Measurements from ENCODE around the gene SEMA4G. TPM values are rescaled to one million over a fixed set of nuclear protein-coding genes. Genes with fewer than 3 reads are reported as not detected.

SEMA4G gene
- total RNA-seq, 4 donors from 2014 or later: 15.3 to 31.9 (median 23.6) TPM

- TF ChIP-seq CTCF (IDR thresholded peaks at IDR 0.05) (no peak), POLR2A (IDR thresholded peaks at IDR 0.05) (no peak)
- no peak for DNase-seq (ENCODE audit: low spot score in 2 of 2)
- H3K4me3 ChIP-seq (ENCODE audit: low read depth, poor library complexity, severe bottlenecking): peak overlapping the region; percentile 62
- 4 to 18% methylated on average over 18 of the region's 19 CpGs for WGBS, 2 donors
- intact Hi-C loops (cut with DNase I; ENCODE audit: low total_unique reads): no loop called here
These were observed 31.0 kb downstream of the SEMA4G start for GRCh38 chr10:101000127-101000914.

DNA sequence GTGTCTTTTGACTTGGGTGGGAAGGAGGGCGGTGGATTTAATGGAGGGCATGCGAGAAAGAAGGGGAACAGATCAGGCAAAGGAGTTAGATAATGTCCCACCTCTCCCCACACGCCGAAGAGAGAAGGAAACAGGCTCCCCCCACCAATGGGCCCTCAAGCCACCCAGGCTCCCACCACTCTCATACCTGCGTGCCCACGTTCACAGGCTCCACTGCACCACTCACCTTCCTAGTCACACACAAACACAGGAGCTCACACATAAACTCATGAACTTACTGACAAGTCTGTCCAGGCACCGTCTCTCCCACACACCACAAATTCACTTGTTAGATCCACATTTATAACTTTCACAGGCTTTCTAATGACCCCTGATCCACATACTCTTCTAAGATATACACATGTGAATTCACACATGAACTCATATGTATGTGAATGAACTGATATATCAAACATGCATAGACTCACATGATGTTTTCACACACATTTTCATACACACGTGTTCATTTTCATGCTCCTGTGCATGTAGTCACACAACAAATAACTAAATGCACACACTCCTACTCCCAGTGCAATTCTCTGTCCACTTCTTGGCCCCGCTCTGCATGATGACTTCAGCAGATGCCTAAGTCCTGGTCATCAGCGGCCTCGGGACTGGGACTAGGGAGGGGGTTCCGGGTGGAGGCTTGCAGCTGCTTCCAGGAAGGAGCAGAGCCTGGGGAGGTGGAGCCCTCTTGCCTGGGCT is 31.8 kb downstream of the SEMA4G start:
- DNase-seq (ENCODE audit: low spot score in 2 of 2): peak; percentile 87 to 97
- intact Hi-C loops (cut with DNase I; ENCODE audit: low total_unique reads): no loop called here
- no peak for TF ChIP-seq CTCF (IDR thresholded peaks at IDR 0.05)
- no peak for TF ChIP-seq POLR2A (IDR thresholded peaks at IDR 0.05)
- 28 to 32% methylated on average over 9 to 12 of the region's 12 CpGs for WGBS, 2 donors
- H3K4me3 ChIP-seq (ENCODE audit: low read depth, poor library complexity, severe bottlenecking): no peak overlapping the region

DNA sequence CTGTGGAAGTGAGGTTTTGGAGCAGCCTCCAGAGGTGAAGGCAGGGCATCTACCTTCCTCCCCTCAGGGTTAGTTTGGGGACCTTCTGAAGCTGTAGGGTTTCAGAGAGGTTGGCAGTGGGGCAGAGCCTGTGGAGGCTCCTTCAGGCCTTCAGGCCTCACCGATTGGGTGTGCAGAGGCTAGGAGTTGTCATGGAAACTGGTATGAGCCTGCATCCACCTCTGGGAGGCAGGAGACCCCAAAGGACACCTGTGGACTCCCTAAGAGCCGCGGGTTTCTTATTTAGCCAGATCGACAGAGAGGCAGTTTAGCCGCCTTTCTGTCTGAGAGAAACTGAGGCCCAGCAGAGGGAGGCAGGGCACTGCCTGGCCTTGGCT is 32.3 kb downstream of the SEMA4G start:
- intact Hi-C loops (cut with DNase I; ENCODE audit: low total_unique reads): no loop called here
- no peak for DNase-seq (ENCODE audit: low spot score in 2 of 2)
- TF ChIP-seq CTCF (IDR thresholded peaks at IDR 0.05): no peak
- no peak for TF ChIP-seq POLR2A (IDR thresholded peaks at IDR 0.05)
- H3K4me3 ChIP-seq (ENCODE audit: low read depth, poor library complexity, severe bottlenecking): no peak overlapping the region
- 54 to 56% methylated on average over 5 of the region's 5 CpGs for WGBS, 2 donors

DNA sequence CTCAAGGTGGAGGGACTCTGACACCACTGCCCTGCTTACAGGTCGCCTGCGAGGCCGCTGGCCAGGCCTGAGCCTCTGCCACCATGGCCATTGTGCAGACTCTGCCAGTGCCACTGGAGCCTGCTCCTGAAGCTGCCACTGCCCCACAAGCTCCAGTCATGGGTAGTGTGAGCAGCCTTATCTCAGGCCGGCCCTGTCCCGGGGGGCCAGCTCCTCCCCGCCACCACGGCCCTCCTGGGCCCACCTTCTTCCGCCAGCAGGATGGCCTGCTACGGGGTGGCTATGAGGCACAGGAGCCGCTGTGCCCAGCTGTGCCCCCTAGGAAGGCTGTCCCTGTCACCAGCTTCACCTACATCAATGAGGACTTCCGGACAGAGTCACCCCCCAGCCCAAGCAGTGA is 33.2 kb downstream of the SEMA4G start:
- 91 to 92% methylated on average over 8 of the region's 11 CpGs for WGBS, 2 donors
- TF ChIP-seq POLR2A (IDR thresholded peaks at IDR 0.05) (no peak), CTCF (IDR thresholded peaks at IDR 0.05) (no peak)
- intact Hi-C loops (cut with DNase I; ENCODE audit: low total_unique reads): no loop called here
- no peak overlapping the region for H3K4me3 ChIP-seq (ENCODE audit: low read depth, poor library complexity, severe bottlenecking)
- no peak for DNase-seq (ENCODE audit: low spot score in 2 of 2)

DNA sequence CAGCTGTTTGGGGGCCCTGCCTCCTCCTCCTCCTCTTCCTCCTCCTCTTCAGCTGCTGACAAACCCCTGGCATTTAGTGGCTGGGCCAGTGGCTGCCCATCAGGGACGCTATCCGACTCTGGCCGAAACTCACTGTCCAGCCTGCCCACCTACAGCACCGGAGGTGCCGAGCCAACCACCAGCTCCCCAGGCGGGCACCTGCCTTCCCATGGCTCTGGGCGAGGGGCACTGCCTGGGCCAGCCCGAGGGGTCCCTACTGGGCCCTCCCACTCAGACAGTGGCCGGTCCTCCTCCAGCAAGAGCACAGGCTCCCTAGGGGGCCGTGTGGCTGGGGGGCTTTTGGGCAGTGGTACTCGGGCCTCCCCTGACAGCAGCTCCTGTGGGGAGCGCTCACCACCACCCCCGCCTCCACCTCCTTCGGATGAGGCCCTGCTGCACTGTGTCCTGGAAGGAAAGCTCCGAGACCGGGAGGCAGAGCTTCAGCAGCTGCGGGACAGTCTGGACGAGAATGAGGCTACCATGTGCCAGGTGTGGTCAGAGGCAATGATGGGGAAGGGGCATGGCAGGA is 34.4 kb downstream of the SEMA4G start:
- DNase-seq (ENCODE audit: low spot score in 2 of 2): no peak
- no peak overlapping the region for H3K4me3 ChIP-seq (ENCODE audit: low read depth, poor library complexity, severe bottlenecking)
- WGBS, 2 donors: 92 to 93% methylated on average over 11 to 18 of the region's 18 CpGs
- intact Hi-C loops (cut with DNase I; ENCODE audit: low total_unique reads): no loop called here
- TF ChIP-seq CTCF (IDR thresholded peaks at IDR 0.05) (no peak), POLR2A (IDR thresholded peaks at IDR 0.05) (no peak)

All from lower leg skin (tissue), 4 donors.